LNCAP (cell line): Measurements from ENCODE around the gene BBS1.

Source experiments
- CTCF ChIP-seq: fragments of 450-650 bp; IDR thresholded peaks from 2 replicates; pipeline ENCODE4 v1.5.1; 2017; ENCODE audit warnings: mild to moderate bottlenecking

The BBS1 gene

GRCh38 chr11:66554602-66555001 lies 44.2 kb downstream of the BBS1 start:
- TF ChIP-seq CTCF: no peak

GRCh38 chr11:66555416-66555815 lies 45.0 kb downstream of the BBS1 start:
- no peak for TF ChIP-seq CTCF

- no peak for TF ChIP-seq CTCF
Observed at GRCh38 chr11:66556086-66556485, 45.7 kb downstream of the BBS1 start.

GRCh38 chr11:66557733-66558326 lies 47.4 kb downstream of the BBS1 start:
- no peak for TF ChIP-seq CTCF

DNA sequence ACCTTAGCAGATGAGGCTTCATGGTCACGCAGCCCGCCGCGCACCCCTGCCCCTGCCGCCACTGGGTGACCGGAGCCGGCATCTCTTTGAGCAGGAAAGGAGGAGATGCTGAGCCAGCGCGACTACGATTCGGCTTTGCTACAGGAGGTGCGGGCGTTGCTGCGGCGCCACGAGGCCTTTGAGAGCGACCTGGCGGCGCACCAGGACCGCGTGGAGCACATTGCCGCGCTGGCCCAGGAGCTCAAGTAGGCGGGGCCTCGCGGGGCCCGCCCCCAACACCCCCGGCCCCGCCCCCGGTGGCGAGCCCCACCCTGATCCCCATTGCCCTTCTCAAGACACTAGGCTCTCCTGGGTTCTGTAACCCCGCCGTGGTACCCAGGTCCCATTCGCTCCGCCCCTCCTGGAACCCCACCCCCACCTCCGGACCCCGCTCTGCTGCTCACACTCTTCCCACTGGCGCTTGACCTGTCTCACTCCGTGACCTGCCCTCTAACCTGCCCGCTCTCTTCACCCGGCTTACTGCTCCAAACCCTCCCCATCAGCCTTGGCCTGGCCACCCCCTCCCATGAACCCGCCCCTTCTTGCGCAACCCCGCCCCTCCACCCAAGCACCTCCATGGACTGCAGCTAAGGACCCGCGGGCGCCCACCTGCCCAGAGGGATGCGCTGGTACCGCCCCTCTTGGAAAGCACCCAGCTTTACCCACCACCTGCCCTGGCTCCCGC lies 48.9 kb downstream of the BBS1 start:
- no peak for TF ChIP-seq CTCF

GRCh38 chr11:66559866-66560676 lies 49.6 kb downstream of the BBS1 start:
- TF ChIP-seq CTCF: no peak

DNA sequence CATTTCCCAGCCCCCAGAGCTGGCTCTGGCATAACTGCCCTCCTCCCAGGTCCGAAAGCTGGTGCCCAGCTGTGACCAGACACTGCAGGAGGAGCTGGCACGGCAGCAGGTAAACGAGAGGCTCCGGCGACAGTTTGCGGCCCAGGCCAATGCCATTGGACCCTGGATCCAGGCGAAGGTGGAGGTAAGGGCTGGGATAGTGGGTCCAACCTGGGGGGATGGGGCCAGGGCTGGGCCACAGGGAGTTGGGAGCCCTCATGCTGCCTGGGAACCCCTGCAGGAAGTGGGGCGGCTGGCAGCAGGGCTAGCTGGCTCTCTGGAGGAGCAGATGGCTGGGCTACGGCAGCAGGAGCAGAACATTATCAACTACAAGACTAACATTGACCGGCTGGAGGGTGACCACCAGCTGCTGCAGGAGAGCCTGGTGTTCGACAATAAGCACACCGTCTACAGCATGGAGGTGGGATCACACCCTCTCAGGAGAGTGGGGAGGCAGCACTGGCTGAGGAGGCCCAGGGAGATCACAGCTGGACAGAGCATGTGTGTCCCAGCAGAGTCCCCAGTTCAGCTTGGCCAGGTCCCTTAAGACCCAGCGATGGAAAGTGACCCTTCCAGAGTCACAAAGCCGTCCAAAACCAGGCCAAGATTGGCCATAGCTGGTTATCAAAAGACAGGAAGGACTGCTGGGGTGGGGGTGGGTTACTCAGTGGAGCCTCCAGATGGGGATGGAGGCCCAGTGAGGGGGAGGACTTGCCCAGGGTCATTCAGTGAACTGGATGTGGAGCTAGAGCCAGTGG lies 50.9 kb downstream of the BBS1 start:
- no peak for TF ChIP-seq CTCF
